Measurements from ENCODE around the gene NAA38. TPM values are rescaled to one million over a fixed set of nuclear protein-coding genes. Genes with fewer than 3 reads are reported as not detected.

The NAA38 gene
- total and polyA plus RNA-seq, 2 donors (not counting 1 experiment from before 2014, with no cell fraction given): 20.0 to 80.5 TPM

DNA sequence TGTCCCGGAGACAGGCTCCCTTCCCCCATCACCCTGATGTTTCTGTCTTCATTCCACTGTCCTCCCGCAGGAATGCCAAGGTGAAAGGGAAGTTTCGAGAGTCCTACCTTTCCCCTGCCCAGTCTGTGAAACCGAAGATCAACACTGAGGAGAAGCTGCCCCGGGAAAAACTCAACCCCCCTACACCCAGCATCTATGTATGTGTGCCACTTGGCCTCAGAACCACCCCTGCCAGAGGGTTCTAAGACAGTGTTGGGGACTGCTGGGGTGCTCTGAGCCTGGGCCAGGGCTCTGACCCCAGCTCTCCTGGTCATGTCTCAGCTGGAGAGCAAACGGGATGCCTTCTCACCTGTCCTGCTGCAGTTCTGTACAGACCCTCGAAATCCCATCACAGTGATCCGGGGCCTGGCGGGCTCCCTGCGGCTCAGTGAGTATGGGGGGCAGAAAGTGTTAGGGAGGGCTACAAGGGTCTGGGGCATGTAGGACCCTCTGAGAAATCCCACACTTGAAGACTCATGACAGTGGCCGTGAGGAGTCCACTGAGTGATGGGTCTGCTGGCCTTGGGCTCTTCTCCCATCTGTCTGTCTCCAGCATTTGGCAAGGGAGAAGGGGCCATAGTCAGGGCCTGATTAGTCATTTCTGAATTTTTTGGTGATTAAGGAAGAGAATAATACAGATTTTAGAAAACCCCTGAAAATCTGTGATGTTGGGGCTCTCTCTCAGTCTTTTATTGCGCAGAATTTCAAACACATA, 7.4 kb downstream of the NAA38 start:
- H3K36me3 ChIP-seq (replicated peaks in 1 of 2; ENCODE audit: control extremely low read depth in 1 of 2, control insufficient read depth in 1 of 2, extremely low read depth in 1 of 2, insufficient read depth in 2 of 2, low read length in 1 of 2): peaks cover 0 to 41% of the 10 kb centered on the region in 2 experiments
- H3K4me1 Mint-ChIP-seq: peaks cover 28% of the 10 kb centered on the region
- peak overlapping the region; percentile 29 for H3K4me3 Mint-ChIP-seq
- H2AFZ ChIP-seq (ENCODE audit: insufficient read depth, low read depth, low read length, poor library complexity, severe bottlenecking): no peak overlapping the region
- H3K4me3 ChIP-seq (ENCODE audit: control extremely low read depth in 1 of 5, extremely low read depth in 1 of 5, insufficient read depth in 1 of 5, low read depth in 2 of 5, low read length in 4 of 5): no peak overlapping the region
- H3K27me3 ChIP-seq (replicated peaks in 1 of 4; ENCODE audit: control extremely low read depth in 1 of 4, control insufficient read depth in 3 of 4, insufficient read depth in 4 of 4, low read length in 3 of 4): no peaks in the 10 kb centered on the region
- no peaks in the 10 kb centered on the region for H3K9me3 ChIP-seq (ENCODE audit: control extremely low read depth in 1 of 3, control insufficient read depth in 2 of 3, insufficient read depth in 1 of 3, low read length in 2 of 3)
- peaks cover 77% of the 10 kb centered on the region for H4K20me1 ChIP-seq (ENCODE audit: control insufficient read depth, insufficient read depth, low read length, poor library complexity, severe bottlenecking)
- no peak overlapping the region for H3K27ac Mint-ChIP-seq
- DNase-seq (peak; percentile 46), ATAC-seq (ENCODE audit: low read depth) (no peak)
- H3K79me2 ChIP-seq (ENCODE audit: control insufficient read depth, insufficient read depth, low read length): peaks cover 30% of the 10 kb centered on the region
- H3K27me3 Mint-ChIP-seq: no peaks in the 10 kb centered on the region
- intact Hi-C loops (cut with micrococcal nuclease): loop anchor here (10.0 kb wide), 1 partner anchor 235 kb away; the partner anchor contains the start of gene FXR2
- H3K9me3 Mint-ChIP-seq (ENCODE audit: insufficient read depth): no peaks in the 10 kb centered on the region
- H3K4me2 ChIP-seq (replicated peaks; ENCODE audit: low read depth, low read length, poor library complexity, severe bottlenecking): no peak overlapping the region
- 82% methylated on average over 7 of the region's 12 CpGs for WGBS (ENCODE audit: insufficient coverage)
- CTCF ChIA-PET: interaction anchor here (0.6 to 4.0 kb wide), 8 partner anchors 7 to 139 kb away, joined by 3 to 49 read pairs (median 7); partner anchors contain the start of gene KDM6B
- H3K9ac ChIP-seq (ENCODE audit: low read length): no peak overlapping the region
- TF ChIP-seq, protein P1, sequence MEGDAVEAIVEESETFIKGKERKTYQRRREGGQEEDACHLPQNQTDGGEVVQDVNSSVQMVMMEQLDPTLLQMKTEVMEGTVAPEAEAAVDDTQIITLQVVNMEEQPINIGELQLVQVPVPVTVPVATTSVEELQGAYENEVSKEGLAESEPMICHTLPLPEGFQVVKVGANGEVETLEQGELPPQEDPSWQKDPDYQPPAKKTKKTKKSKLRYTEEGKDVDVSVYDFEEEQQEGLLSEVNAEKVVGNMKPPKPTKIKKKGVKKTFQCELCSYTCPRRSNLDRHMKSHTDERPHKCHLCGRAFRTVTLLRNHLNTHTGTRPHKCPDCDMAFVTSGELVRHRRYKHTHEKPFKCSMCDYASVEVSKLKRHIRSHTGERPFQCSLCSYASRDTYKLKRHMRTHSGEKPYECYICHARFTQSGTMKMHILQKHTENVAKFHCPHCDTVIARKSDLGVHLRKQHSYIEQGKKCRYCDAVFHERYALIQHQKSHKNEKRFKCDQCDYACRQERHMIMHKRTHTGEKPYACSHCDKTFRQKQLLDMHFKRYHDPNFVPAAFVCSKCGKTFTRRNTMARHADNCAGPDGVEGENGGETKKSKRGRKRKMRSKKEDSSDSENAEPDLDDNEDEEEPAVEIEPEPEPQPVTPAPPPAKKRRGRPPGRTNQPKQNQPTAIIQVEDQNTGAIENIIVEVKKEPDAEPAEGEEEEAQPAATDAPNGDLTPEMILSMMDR (IDR thresholded peaks at IDR 0.05): no peak
- no peak for TF ChIP-seq EZH2 (IDR thresholded peaks at IDR 0.05; ENCODE audit: borderline replicate concordance, insufficient read depth, low read depth, low read length, poor library complexity, severe bottlenecking)
- POLR2A ChIA-PET: no interaction called here
- peaks cover 15 to 26% of the 10 kb centered on the region in 2 donors for H3K4me1 ChIP-seq (ENCODE audit: control insufficient read depth in 2 of 2, insufficient read depth in 2 of 2, low read length in 2 of 2)
- H3K27ac ChIP-seq (ENCODE audit: low read length in 2 of 2): no peak overlapping the region

Measured in B cell (primary cell).